ENCODE results near the gene RBP5.

The RBP5 gene

GRCh38 chr12:7075518-7075917 is 53.2 kb downstream of the RBP5 start:
- no peak for DNase-seq (ENCODE audit: low spot score)

- DNase-seq (ENCODE audit: low spot score), result no peak
Observed at GRCh38 chr12:7073946-7074345, 54.7 kb downstream of the RBP5 start.

Small RNAs within 50 kb of the gene (small RNA-seq; reads per million reads assigned to genes)
- 0 reads per million in 2 experiments for gene RNU6-485P

All from SK-N-DZ (cell line).